ENCODE results near the gene SCNN1B.

DNA sequence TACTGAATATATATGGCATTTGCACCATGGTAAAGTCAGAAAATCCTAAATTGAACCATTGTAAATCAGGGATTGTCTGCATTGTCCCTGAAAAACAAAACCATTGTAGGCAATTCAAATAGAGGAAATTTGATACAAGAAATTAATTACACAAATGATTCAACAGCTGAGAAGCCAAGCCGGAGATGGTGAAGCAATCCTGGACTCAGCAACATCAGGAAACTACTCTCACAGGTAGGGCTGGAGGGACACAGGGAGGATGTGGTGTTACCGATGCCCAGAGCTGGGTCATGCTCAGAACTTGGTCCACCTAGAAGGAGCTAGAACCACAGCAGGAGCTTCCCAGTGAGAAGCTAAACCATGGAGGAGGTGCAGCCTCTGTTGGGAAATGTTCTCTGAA, 18.5 kb upstream of the SCNN1B start:
- TF ChIP-seq, protein P1, sequence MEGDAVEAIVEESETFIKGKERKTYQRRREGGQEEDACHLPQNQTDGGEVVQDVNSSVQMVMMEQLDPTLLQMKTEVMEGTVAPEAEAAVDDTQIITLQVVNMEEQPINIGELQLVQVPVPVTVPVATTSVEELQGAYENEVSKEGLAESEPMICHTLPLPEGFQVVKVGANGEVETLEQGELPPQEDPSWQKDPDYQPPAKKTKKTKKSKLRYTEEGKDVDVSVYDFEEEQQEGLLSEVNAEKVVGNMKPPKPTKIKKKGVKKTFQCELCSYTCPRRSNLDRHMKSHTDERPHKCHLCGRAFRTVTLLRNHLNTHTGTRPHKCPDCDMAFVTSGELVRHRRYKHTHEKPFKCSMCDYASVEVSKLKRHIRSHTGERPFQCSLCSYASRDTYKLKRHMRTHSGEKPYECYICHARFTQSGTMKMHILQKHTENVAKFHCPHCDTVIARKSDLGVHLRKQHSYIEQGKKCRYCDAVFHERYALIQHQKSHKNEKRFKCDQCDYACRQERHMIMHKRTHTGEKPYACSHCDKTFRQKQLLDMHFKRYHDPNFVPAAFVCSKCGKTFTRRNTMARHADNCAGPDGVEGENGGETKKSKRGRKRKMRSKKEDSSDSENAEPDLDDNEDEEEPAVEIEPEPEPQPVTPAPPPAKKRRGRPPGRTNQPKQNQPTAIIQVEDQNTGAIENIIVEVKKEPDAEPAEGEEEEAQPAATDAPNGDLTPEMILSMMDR (IDR thresholded peaks at IDR 0.05) = no peak
- no peak for TF ChIP-seq POLR2A (IDR thresholded peaks at IDR 0.05)
